Heart left ventricle (tissue), 16 donors: ENCODE results near the gene EOGT. TPM values are rescaled to one million over a fixed set of nuclear protein-coding genes. Genes with fewer than 3 reads are reported as not detected.

ENCODE experiments used
- ATAC-seq, 4 donors: fragments of 200-7000 bp; cut with Tn5 transposase; one replicate each; pipeline ENCODE4 v1.9.1; 2020 to 2022; ENCODE audit warnings: moderate library complexity in 4 of 4, mild to moderate bottlenecking in 3 of 4, moderate number of reproducible peaks in 1 of 4
- DNase-seq, 5 donors: peaks; one replicate each; pipeline ENCODE4 v3.0.0-alpha.2; 2020
- H3K27ac ChIP-seq, 12 donors: fragments of 200-600 bp; sonication (generic) in 4 of 12; one replicate each; pipeline versions ENCODE4 v1.5.0 to v1.8.0; 2016 to 2022; ENCODE audit warnings: mild to moderate bottlenecking in 2 of 12
- H3K27me3 ChIP-seq, 9 donors: fragments of 200-600 bp; sonication (generic) in 2 of 9; one replicate each; pipeline versions ENCODE4 v1.5.1 to v1.8.0; 2016 to 2022; ENCODE audit warnings: mild to moderate bottlenecking in 3 of 9
- H3K36me3 ChIP-seq, 9 donors: fragments of 200-600 bp; sonication (generic) in 2 of 9; one replicate each; pipeline versions ENCODE4 v1.5.0 to v1.8.0; 2018 to 2022; ENCODE audit warnings: mild to moderate bottlenecking in 2 of 9
- H3K4me1 ChIP-seq, 12 donors: fragments of 200-600 bp; sonication (generic) in 4 of 12; one replicate each; pipeline versions ENCODE4 v1.5.0 to v1.8.0; 2016 to 2022; ENCODE audit warnings: mild to moderate bottlenecking in 3 of 12
- H3K4me3 ChIP-seq, 12 donors: fragments of 200-600 bp; sonication (generic) in 4 of 12; one replicate each; pipeline versions ENCODE4 v1.5.0 to v1.8.0; 2017 to 2022; ENCODE audit warnings: mild to moderate bottlenecking in 9 of 12, moderate library complexity in 4 of 12
- H3K9me3 ChIP-seq, 12 donors: fragments of 200-600 bp; sonication (generic) in 4 of 12; one replicate each; pipeline versions ENCODE4 v1.5.0 to v1.8.0; 2016 to 2022; ENCODE audit warnings: mild to moderate bottlenecking in 1 of 12
- POLR2A ChIP-seq, 2 donors: fragments of 450-650 bp; IDR thresholded peaks; one replicate each; pipeline ENCODE4 v1.6.1; 2017; ENCODE audit warnings: antibody characterized with exemption in 2 of 2, mild to moderate bottlenecking in 2 of 2, moderate library complexity in 2 of 2
- WGBS, 4 donors: extraction: QIAGEN DNeasy Blood & Tissue Kit in 2 of 4; methylation state at CpG; one replicate each; pipeline versions ENCODE4 v1.1.5 to v1.1.7; 2013 to 2018; 5-methylcytosine and 5-hydroxymethylcytosine counted together
- intact Hi-C, 10 donors: fragments of 100-400 bp; cut with DNase I; formaldehyde crosslinking; loops; one replicate each; pipeline versions ENCODE4 v1.11.1 to v1.14.2; 2022
- polyA plus RNA-seq, 2 donors: library from polyadenylated mRNA; stranded (reverse); fragments of 200-250 nt; gene quantifications; one replicate each; pipeline ENCODE4 v1.2.3, GENCODE V29; 2013
- total RNA-seq, 9 donors: library from RNA; depleted of rRNA in 2 of 9; stranded (reverse); fragments of >200 nt in 2 of 9; fragmentation: NEBNext Ultra II Directional in 3 of 9; extraction: Animal tissue kit (Norgen Biotek cat#: 25700) in 3 of 9; gene quantifications; one replicate each; pipeline versions ENCODE4 v1.1.0 to v1.2.4, GENCODE V29; 2016 to 2023
- TF ChIP-seq, protein P1 (sequence below), 12 donors: fragments of 200-600 bp; sonication (generic) in 4 of 12; IDR thresholded peaks; one replicate each; pipeline versions ENCODE4 v1.5.0 to v1.8.0; 2018 to 2022; ENCODE audit warnings: antibody characterized with exemption in 12 of 12, mild to moderate bottlenecking in 5 of 12
- donor health status: ischemic (EF 13 %, LVEDD 7.1; RV severe dilation, severe dysfunction).
- donor health status: healthy with polysubstance abuse.
- donor health status: DM: no; HTN: yes; CAD: no.
- donor health status: DM: no; HTN: no; CAD: no.
- donor health status: ischemic (EF 25% LVEDD 6.9; RV normal size, moderate dysfunction).
- donor health status: ischemic (EF 25% LVEDD 5.7; RV mildly dilated, moderate dysfunction).
- donor health status: healthy.
- donor health status: DM: yes; HTN: yes; CAD: no.
- donor health status: ischemic (EF 35%, LVEDD 5.7; RV mildly dilated, moderate dysfunction).
- donor health status: nonischemic (EF 11% LVEDD 7.7; RV severe dilation, severe dysfunction).
- donor health status: DM: yes; HTN: yes; CAD: no.
- donor health status: PGD.
- donor health status: ischemic (EF 29% LVEDD 5.4; RV normal size, mild dysfunction).
- donor health status: nonischemic (EF 23%, LVEDD 6.1; RV moderate dilation, normal function).

EOGT gene
- total and polyA plus RNA-seq, 11 donors = 13.4 to 53.1 (median 33.9) TPM

- DNase-seq (no peak), ATAC-seq (no peak)
- no peak for TF ChIP-seq POLR2A (IDR thresholded peaks at IDR 0.05)
- TF ChIP-seq, protein P1, sequence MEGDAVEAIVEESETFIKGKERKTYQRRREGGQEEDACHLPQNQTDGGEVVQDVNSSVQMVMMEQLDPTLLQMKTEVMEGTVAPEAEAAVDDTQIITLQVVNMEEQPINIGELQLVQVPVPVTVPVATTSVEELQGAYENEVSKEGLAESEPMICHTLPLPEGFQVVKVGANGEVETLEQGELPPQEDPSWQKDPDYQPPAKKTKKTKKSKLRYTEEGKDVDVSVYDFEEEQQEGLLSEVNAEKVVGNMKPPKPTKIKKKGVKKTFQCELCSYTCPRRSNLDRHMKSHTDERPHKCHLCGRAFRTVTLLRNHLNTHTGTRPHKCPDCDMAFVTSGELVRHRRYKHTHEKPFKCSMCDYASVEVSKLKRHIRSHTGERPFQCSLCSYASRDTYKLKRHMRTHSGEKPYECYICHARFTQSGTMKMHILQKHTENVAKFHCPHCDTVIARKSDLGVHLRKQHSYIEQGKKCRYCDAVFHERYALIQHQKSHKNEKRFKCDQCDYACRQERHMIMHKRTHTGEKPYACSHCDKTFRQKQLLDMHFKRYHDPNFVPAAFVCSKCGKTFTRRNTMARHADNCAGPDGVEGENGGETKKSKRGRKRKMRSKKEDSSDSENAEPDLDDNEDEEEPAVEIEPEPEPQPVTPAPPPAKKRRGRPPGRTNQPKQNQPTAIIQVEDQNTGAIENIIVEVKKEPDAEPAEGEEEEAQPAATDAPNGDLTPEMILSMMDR (IDR thresholded peaks at IDR 0.05) = no peak
- Histone ChIP-seq H3K36me3 (no peaks in the 10 kb centered on the region), H3K4me3 (no peak overlapping the region), H3K27me3 (peaks cover 0 to 43% (median 2%) of the 10 kb centered on the region in 9 donors), H3K27ac (no peak overlapping the region), H3K4me1 (no peaks in the 10 kb centered on the region), H3K9me3 (no peaks in the 10 kb centered on the region)
- WGBS, 4 donors = 48 to 59% (median 53%) methylated on average over 3 of the region's 3 CpGs
- intact Hi-C loops = no loop called here
Observed at GRCh38 chr3:68958932-68959331, 54.6 kb downstream of the EOGT start.

GRCh38 chr3:68957895-68958294, 55.6 kb downstream of the EOGT start:
- TF ChIP-seq, protein P1 (IDR thresholded peaks at IDR 0.05) = no peak
- TF ChIP-seq POLR2A (IDR thresholded peaks at IDR 0.05) = no peak
- no peaks in the 10 kb centered on the region for H3K4me1 ChIP-seq
- no peaks in the 10 kb centered on the region for H3K36me3 ChIP-seq
- no peak for DNase-seq
- H3K27ac ChIP-seq = no peak overlapping the region
- WGBS, 4 donors = 30 to 43% (median 38%) methylated on average over 3 of the region's 3 CpGs
- intact Hi-C loops = no loop called here
- peaks cover 0 to 43% (median 2%) of the 10 kb centered on the region in 9 donors for H3K27me3 ChIP-seq
- no peak for ATAC-seq
- no peak overlapping the region for H3K4me3 ChIP-seq
- no peaks in the 10 kb centered on the region for H3K9me3 ChIP-seq

DNA sequence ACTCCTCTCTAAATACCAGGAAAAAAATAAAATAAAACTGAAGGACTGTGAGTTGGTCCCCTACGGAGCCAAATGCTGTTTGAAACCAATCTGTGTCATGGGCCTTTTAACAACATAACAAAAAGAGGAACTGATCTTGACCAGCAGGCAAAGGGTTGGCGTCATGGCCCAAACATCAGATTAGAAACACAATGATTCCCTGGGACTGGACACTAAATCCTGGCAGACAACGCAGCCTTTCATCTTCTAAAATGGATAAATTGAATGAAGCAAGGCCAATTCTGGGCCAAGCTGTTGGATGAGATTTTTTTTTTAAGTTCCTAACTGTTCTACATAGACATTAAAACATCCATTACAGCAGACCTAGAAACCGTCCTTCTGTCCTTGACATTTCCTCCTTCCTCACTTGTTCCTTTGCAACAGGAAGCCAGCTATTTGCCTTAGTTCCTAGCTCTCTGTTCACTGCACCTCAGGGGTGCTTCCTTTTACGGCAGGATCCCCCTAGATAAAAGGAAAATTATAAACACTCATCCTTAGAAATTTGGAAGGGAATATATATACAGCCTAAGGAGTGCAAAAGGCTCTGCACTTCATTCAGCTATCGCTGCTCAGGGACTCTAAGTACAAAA, 59.6 kb downstream of the EOGT start:
- H3K4me3 ChIP-seq = no peak overlapping the region
- H3K36me3 ChIP-seq = no peaks in the 10 kb centered on the region
- H3K27me3 ChIP-seq = peaks cover 0 to 18% (median 0%) of the 10 kb centered on the region in 9 donors
- ATAC-seq (no peak), DNase-seq (no peak)
- TF ChIP-seq, protein P1 (IDR thresholded peaks at IDR 0.05) = no peak
- TF ChIP-seq POLR2A (IDR thresholded peaks at IDR 0.05) = no peak
- no peak overlapping the region for H3K27ac ChIP-seq
- 58 to 68% (median 64%) methylated on average over 6 of the region's 6 CpGs for WGBS, 4 donors
- intact Hi-C loops = no loop called here
- no peaks in the 10 kb centered on the region for H3K9me3 ChIP-seq
- H3K4me1 ChIP-seq = no peaks in the 10 kb centered on the region

DNA sequence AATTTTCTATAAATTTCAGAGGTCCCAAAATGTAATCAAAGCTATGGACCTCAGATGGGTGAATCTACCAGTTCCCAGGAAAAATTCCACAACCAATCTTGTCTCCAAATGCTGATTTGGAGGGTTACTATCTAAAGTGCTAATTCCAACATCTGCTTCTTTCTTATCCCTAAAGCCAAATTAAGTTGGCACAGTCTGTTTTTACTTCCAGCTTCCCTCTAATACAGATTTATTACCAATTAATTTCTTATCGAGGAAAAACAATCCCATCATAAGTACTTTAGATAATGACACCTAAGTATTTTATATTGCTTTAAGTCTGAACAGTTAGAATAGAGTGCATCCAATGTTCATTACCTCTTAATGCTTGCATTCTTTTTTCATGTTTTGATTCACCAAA, 68.3 kb downstream of the EOGT start:
- WGBS, 4 donors = 83 to 93% (median 85%) methylated on average over 1 of the region's 1 CpG
- no peak for TF ChIP-seq POLR2A (IDR thresholded peaks at IDR 0.05)
- TF ChIP-seq, protein P1 (IDR thresholded peaks at IDR 0.05) = no peak
- no peaks in the 10 kb centered on the region for H3K4me1 ChIP-seq
- DNase-seq (no peak), ATAC-seq (no peak)
- H3K27ac ChIP-seq = no peak overlapping the region
- H3K27me3 ChIP-seq = peaks cover 0 to 36% (median 13%) of the 10 kb centered on the region in 9 donors
- intact Hi-C loops = no loop called here
- no peaks in the 10 kb centered on the region for H3K9me3 ChIP-seq
- H3K4me3 ChIP-seq = no peak overlapping the region
- no peaks in the 10 kb centered on the region for H3K36me3 ChIP-seq
